WTC11 (cell line): ENCODE data around the gene FBXO41. TPM values are rescaled to one million over a fixed set of nuclear protein-coding genes. Genes with fewer than 3 reads are reported as not detected.

Source experiments
- ATAC-seq: fragments of 200-7000 bp; cut with Tn5 transposase; 2 replicates; pipeline ENCODE4 v1.10.0; 2021; ENCODE audit warnings: mild to moderate bottlenecking, moderate library complexity
- CTCF ChIA-PET: fragments of 300-600 bp; sonication (Branson Sonifier 250); formaldehyde crosslinking; loops from one replicate; lab custom pipeline; 2021; ENCODE audit warnings: antibody characterized with exemption; lab: Charles Lee
- POLR2A ChIA-PET: fragments of 350-600 bp; sonication (Branson Sonifier 250); formaldehyde crosslinking; loops from one replicate; lab custom pipeline; 2021; ENCODE audit warnings: antibody characterized with exemption; lab: Charles Lee
- DNase-seq: peaks from one replicate; pipeline ENCODE4 v3.0.0; 2021; ENCODE audit warnings: low spot score
- H3K27ac Mint-ChIP-seq: 2 replicates; pipeline ENCODE4 v1.8.0; 2021; ENCODE audit warnings: mixed read lengths
- H3K27me3 Mint-ChIP-seq: 2 replicates; pipeline ENCODE4 v1.8.0; 2021; ENCODE audit warnings: low read depth, mild to moderate bottlenecking, moderate library complexity, mixed read lengths
- H3K36me3 Mint-ChIP-seq: 2 replicates; pipeline ENCODE4 v1.8.0; 2021; ENCODE audit warnings: mixed read lengths
- H3K4me1 Mint-ChIP-seq: 2 replicates; pipeline ENCODE4 v1.8.0; 2022; ENCODE audit warnings: mixed read lengths
- H3K4me3 Mint-ChIP-seq: 2 replicates; pipeline ENCODE4 v1.8.0; 2021; ENCODE audit warnings: mild to moderate bottlenecking, moderate library complexity, mixed read lengths
- H3K9me3 Mint-ChIP-seq: 2 replicates; pipeline ENCODE4 v1.8.0; 2021; ENCODE audit warnings: mixed read lengths
- ATF1 ChIP-seq: sonication (generic); formaldehyde crosslinking; IDR thresholded peaks from 2 replicates; pipeline ENCODE4 v1.8.1; 2023; ENCODE audit warnings: mild to moderate bottlenecking, moderate library complexity, missing genetic modification reagents
- FOXP1 ChIP-seq: sonication (generic); formaldehyde crosslinking; IDR thresholded peaks from 2 replicates; pipeline ENCODE4 v1.8.0; 2022; ENCODE audit warnings: missing genetic modification reagents, mild to moderate bottlenecking, moderate library complexity, borderline replicate concordance
- GTF2I ChIP-seq: fragments of 250-450 bp; sonication (Bioruptor Pico); conservative IDR thresholded peaks from 2 replicates; pipeline ENCODE4 v1.4.0; 2021; ENCODE audit warnings: mild to moderate bottlenecking
- IRF1 ChIP-seq: sonication (generic); formaldehyde crosslinking; IDR thresholded peaks from 2 replicates; pipeline ENCODE4 v1.8.0; 2023; ENCODE audit warnings: missing genetic modification reagents
- NFE2L1 ChIP-seq: sonication (generic); formaldehyde crosslinking; IDR thresholded peaks from 2 replicates; pipeline ENCODE4 v1.8.1; 2023; ENCODE audit warnings: missing genetic modification reagents
- NR1H2 ChIP-seq: sonication (generic); formaldehyde crosslinking; IDR thresholded peaks from 2 replicates; pipeline ENCODE4 v1.9.0; 2021; ENCODE audit warnings: mild to moderate bottlenecking, moderate library complexity, missing genetic modification reagents
- NR3C1 ChIP-seq: sonication (generic); formaldehyde crosslinking; conservative IDR thresholded peaks from 2 replicates; pipeline ENCODE4 v1.8.1; 2023; ENCODE audit warnings: low read depth, mild to moderate bottlenecking, missing genetic modification reagents
- SMAD3 ChIP-seq: sonication (generic); formaldehyde crosslinking; IDR thresholded peaks from 2 replicates; pipeline ENCODE4 v1.8.0; 2022; ENCODE audit warnings: missing genetic modification reagents, mild to moderate bottlenecking, borderline replicate concordance
- SMAD4 ChIP-seq: sonication (generic); formaldehyde crosslinking; IDR thresholded peaks from 2 replicates; pipeline ENCODE4 v1.8.0; 2022; ENCODE audit warnings: mild to moderate bottlenecking, missing genetic modification reagents
- SP1 ChIP-seq: sonication (generic); formaldehyde crosslinking; conservative IDR thresholded peaks from 2 replicates; pipeline ENCODE4 v1.8.1; 2022; ENCODE audit warnings: missing genetic modification reagents
- ZNF263 ChIP-seq: sonication (generic); formaldehyde crosslinking; IDR thresholded peaks from 2 replicates; pipeline ENCODE4 v1.8.1; 2022; ENCODE audit warnings: low read depth, mild to moderate bottlenecking, moderate library complexity, missing genetic modification reagents
- total RNA-seq: library from RNA; stranded (reverse); gene quantifications from 3 replicates; pipeline ENCODE4 v1.2.3, GENCODE V29; 2021
- TF ChIP-seq, protein P1 (sequence below): sonication (generic); formaldehyde crosslinking; IDR thresholded peaks from 2 replicates; pipeline ENCODE4 v1.8.1; 2023; ENCODE audit warnings: mild to moderate bottlenecking, missing genetic modification reagents, moderate library complexity
- TF ChIP-seq, protein P2 (sequence below): sonication (generic); formaldehyde crosslinking; IDR thresholded peaks from 2 replicates; pipeline ENCODE4 v1.8.0; 2022; ENCODE audit warnings: missing genetic modification reagents
- TF ChIP-seq, protein P3 (sequence below): fragments of 200-600 bp; IDR thresholded peaks from 2 replicates; pipeline ENCODE4 v1.8.0; 2022; ENCODE audit warnings: antibody characterized with exemption
- TF ChIP-seq, protein P4 (sequence below): sonication (generic); formaldehyde crosslinking; IDR thresholded peaks from 2 replicates; pipeline ENCODE4 v1.8.1; 2022; ENCODE audit warnings: mild to moderate bottlenecking, moderate library complexity, missing genetic modification reagents
- TF ChIP-seq, protein P5 (sequence below): sonication (generic); formaldehyde crosslinking; IDR thresholded peaks from 2 replicates; pipeline ENCODE4 v1.8.0; 2022; ENCODE audit warnings: mild to moderate bottlenecking, missing genetic modification reagents

FBXO41 gene
- total RNA-seq, 1 experiment from 2014 or later = 19.2 TPM

DNA sequence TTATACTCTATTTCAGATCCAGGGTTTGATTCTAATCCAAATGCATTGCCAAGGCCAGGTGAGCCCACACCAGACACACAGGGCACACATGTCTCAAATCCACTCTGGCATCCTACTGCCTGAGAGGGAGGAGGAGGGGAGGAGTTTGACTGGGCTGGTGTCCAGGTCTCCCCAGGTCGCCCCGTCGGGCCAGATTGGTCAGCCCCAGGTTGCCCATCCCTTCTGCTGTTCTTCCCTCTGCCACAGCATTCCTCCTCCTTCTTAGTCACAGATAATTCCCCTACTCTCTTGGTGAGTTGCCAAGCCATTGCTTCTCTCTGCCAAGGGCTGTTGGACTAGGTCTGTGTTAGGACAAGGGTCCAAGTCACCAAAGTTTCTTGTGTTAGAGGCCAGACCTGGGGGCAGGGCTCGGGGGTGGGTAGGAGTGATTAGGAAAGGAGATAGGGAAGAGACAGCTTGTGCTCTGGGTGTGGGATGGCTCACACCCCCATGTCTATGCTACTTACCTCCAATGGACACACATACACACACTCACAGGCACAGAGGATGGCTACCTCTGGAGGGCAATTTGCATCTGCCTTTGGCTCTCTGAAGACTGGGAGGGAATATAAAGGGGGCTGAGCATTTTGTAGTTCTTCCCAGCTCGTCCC lies 11.6 kb upstream of the FBXO41 start (continued):
- TF ChIP-seq IRF1 (CRISPR knock-in tag) = no peak
- TF ChIP-seq, protein P1, sequence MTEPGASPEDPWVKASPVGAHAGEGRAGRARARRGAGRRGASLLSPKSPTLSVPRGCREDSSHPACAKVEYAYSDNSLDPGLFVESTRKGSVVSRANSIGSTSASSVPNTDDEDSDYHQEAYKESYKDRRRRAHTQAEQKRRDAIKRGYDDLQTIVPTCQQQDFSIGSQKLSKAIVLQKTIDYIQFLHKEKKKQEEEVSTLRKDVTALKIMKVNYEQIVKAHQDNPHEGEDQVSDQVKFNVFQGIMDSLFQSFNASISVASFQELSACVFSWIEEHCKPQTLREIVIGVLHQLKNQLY (CRISPR knock-in tag) = no peak
- no peak for TF ChIP-seq NR3C1 (CRISPR knock-in tag)
- TF ChIP-seq SMAD4 (CRISPR knock-in tag) = no peak
- no peak for TF ChIP-seq ZNF263 (CRISPR knock-in tag)
- TF ChIP-seq, protein P2, sequence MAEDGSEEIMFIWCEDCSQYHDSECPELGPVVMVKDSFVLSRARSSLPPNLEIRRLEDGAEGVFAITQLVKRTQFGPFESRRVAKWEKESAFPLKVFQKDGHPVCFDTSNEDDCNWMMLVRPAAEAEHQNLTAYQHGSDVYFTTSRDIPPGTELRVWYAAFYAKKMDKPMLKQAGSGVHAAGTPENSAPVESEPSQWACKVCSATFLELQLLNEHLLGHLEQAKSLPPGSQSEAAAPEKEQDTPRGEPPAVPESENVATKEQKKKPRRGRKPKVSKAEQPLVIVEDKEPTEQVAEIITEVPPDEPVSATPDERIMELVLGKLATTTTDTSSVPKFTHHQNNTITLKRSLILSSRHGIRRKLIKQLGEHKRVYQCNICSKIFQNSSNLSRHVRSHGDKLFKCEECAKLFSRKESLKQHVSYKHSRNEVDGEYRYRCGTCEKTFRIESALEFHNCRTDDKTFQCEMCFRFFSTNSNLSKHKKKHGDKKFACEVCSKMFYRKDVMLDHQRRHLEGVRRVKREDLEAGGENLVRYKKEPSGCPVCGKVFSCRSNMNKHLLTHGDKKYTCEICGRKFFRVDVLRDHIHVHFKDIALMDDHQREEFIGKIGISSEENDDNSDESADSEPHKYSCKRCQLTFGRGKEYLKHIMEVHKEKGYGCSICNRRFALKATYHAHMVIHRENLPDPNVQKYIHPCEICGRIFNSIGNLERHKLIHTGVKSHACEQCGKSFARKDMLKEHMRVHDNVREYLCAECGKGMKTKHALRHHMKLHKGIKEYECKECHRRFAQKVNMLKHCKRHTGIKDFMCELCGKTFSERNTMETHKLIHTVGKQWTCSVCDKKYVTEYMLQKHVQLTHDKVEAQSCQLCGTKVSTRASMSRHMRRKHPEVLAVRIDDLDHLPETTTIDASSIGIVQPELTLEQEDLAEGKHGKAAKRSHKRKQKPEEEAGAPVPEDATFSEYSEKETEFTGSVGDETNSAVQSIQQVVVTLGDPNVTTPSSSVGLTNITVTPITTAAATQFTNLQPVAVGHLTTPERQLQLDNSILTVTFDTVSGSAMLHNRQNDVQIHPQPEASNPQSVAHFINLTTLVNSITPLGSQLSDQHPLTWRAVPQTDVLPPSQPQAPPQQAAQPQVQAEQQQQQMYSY (CRISPR knock-in tag) = no peak

- 0 out of 2 replicates have a peak, but pooled peaks have one; percentile 52 for TF ChIP-seq GTF2I
- TF ChIP-seq, protein P3, sequence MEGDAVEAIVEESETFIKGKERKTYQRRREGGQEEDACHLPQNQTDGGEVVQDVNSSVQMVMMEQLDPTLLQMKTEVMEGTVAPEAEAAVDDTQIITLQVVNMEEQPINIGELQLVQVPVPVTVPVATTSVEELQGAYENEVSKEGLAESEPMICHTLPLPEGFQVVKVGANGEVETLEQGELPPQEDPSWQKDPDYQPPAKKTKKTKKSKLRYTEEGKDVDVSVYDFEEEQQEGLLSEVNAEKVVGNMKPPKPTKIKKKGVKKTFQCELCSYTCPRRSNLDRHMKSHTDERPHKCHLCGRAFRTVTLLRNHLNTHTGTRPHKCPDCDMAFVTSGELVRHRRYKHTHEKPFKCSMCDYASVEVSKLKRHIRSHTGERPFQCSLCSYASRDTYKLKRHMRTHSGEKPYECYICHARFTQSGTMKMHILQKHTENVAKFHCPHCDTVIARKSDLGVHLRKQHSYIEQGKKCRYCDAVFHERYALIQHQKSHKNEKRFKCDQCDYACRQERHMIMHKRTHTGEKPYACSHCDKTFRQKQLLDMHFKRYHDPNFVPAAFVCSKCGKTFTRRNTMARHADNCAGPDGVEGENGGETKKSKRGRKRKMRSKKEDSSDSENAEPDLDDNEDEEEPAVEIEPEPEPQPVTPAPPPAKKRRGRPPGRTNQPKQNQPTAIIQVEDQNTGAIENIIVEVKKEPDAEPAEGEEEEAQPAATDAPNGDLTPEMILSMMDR = no peak
- TF ChIP-seq, all 79 proteins: peak for 1
- Mint-ChIP-seq H3K36me3 (no peaks in the 10 kb centered on the region), H3K4me3 (no peak overlapping the region; the same call in 1 of the 2 replicates), H3K9me3 (no peaks in the 10 kb centered on the region), H3K27ac (no peak overlapping the region), H3K4me1 (peaks cover 2% of the 10 kb centered on the region; the same call in 1 of the 2 replicates), H3K27me3 (peaks cover 91% of the 10 kb centered on the region)
- no peak for ATAC-seq
- ChIA-PET POLR2A (interaction anchor here (1.1 kb wide), 1 partner anchor 60 kb away, joined by 3 read pairs; the partner anchor contains the start of gene CCT7), CTCF (interaction anchor here (1.0 to 1.2 kb wide), 2 partner anchors 9 to 66 kb away, joined by 6 read pairs; partner anchors contain the start of gene FBXO41)
- no peak for DNase-seq
Observed at GRCh38 chr2:73294239-73294638, 10.0 kb upstream of the FBXO41 start.

DNA sequence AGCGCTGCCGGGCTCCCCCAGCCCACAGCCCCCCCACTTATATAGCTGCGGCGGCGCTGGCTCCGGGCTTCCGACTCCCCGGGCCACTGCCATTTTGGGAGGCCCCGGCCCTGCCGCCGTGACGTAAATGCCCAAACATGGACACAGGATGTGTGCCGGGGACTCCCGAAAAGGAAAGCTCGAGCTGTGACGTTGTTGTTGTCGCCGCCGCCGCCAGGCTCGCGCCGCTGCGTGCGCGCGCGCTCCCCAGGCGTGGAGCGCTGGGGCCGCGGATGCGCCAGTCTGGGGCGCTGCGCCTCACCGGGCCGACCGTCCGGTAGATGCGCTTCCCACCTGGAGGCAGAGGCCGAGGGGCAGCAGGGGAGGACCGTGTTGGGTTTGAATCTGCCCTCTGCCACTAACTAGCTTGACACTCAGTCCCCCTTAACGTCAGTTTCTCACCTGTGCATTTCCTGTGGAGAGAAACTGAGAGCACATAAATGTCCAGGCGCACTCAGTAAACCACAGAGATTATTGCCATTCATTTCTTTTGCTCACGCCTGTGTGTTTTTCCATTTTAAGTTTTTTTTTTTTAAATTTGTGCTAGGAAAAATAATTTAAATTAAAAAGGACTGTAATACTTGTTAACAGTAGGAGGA lies 9.4 kb upstream of the FBXO41 start, which contains the start of gene EGR4:
Gene EGR4 (minus strand): TSS at position 15 of the 638 bp plus-strand sequence. CDS start 231 bp downstream, outside the sequence.
- H3K4me3 Mint-ChIP-seq = peak within 1 kb of the TSS; percentile 68
- ChIA-PET POLR2A (interaction anchor here (1.1 kb wide), 1 partner anchor 59 kb away, joined by 3 read pairs; the partner anchor contains the start of gene CCT7), CTCF (interaction anchor here (0.6 to 3.9 kb wide), 14 partner anchors 8 to 476 kb away, joined by 3 to 20 read pairs (median 4); partner anchors contain the start of genes FBXO41, PRADC1 and SPR)
- H3K27me3 Mint-ChIP-seq = peaks cover 97% of the 10 kb centered on the region
- H3K36me3 Mint-ChIP-seq = no peaks in the 10 kb centered on the region
- H3K4me1 Mint-ChIP-seq = peaks cover 2% of the 10 kb centered on the region; the same call in 1 of the 2 replicates
- peak; percentile 88 for DNase-seq
- no peak within 1 kb of the TSS for H3K27ac Mint-ChIP-seq
- ATAC-seq = peak; percentile 72
- no peaks in the 10 kb centered on the region for H3K9me3 Mint-ChIP-seq
- TF ChIP-seq, protein P4, sequence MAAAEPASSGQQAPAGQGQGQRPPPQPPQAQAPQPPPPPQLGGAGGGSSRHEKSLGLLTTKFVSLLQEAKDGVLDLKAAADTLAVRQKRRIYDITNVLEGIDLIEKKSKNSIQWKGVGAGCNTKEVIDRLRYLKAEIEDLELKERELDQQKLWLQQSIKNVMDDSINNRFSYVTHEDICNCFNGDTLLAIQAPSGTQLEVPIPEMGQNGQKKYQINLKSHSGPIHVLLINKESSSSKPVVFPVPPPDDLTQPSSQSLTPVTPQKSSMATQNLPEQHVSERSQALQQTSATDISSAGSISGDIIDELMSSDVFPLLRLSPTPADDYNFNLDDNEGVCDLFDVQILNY (CRISPR knock-in tag) = peak; percentile 85; the same call in 1 of the 2 replicates
- TF ChIP-seq ATF1 (no peak), SMAD3 (CRISPR knock-in tag) (no peak), FOXP1 (CRISPR knock-in tag) (peak; percentile 22; the same call in 1 of the 2 replicates), SP1 (CRISPR knock-in tag) (peak; percentile 62), NR3C1 (CRISPR knock-in tag) (no peak), NFE2L1 (CRISPR knock-in tag) (no peak), NR1H2 (CRISPR knock-in tag) (no peak)
- TF ChIP-seq, protein P5, sequence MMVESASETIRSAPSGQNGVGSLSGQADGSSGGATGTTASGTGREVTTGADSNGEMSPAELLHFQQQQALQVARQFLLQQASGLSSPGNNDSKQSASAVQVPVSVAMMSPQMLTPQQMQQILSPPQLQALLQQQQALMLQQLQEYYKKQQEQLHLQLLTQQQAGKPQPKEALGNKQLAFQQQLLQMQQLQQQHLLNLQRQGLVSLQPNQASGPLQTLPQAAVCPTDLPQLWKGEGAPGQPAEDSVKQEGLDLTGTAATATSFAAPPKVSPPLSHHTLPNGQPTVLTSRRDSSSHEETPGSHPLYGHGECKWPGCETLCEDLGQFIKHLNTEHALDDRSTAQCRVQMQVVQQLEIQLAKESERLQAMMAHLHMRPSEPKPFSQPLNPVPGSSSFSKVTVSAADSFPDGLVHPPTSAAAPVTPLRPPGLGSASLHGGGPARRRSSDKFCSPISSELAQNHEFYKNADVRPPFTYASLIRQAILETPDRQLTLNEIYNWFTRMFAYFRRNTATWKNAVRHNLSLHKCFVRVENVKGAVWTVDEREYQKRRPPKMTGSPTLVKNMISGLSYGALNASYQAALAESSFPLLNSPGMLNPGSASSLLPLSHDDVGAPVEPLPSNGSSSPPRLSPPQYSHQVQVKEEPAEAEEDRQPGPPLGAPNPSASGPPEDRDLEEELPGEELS = 0 out of 2 replicates have a peak, but pooled peaks have one; percentile 20
- TF ChIP-seq, protein P2 (CRISPR knock-in tag) = no peak
